HTR-8/SVneo (cell line): ENCODE data around the gene USP3.
A peak's percentile ranks its signal among the peaks of the same experiment; 100 is the strongest.

Source experiments
- DNase-seq: peaks from one replicate; pipeline ENCODE4 v3.0.0; 2011; ENCODE audit warnings: low spot score, mixed read lengths; ENCODE audit not compliant: insufficient read length
- FAIRE-seq: peaks from 2 replicates; lab custom pipeline; 2011; peaks lifted over from hg19 to GRCh38; lab: Jason Lieb, UNC

The USP3 gene

DNA sequence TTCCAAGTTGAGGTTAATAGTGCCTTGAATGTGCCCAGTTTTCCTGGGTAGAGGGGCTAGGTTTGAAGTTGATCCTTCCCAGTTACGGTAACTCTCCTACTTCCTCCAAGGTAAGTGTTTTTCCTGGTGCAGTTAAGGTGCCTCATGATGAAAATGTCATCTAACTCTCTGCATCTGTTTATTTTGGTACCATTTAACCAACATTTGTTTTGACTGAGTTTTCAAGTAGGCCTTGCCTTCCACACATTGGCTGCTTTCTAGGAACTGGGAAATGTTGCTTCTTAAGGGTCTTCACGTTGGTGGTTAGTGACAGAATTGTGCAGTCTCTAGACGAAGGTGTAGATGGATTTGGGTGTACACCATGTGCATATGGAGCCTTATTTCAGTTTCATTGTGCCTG, 31.3 kb downstream of the USP3 start:
- FAIRE-seq (no peak), DNase-seq (no peak)

DNA sequence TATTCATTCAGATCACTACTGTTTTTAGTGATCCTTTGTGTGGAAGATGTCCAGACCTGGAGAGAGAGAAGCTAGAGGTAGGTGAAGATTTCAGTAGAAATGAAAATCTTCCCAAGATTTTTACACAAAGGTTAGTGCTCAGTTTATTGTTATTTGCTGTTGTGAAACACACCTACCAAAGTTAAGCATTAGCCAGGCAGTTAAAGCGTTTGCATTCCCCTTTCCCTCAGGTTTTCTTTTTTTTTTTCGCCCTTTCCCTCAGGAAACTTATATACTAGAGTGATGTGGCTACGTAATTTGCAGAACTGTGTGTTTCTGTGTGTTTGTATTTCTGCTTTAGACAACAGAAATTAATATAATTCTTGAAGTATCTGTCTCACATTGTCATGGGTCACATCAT, 34.5 kb downstream of the USP3 start:
- FAIRE-seq (no peak), DNase-seq (no peak)

DNA sequence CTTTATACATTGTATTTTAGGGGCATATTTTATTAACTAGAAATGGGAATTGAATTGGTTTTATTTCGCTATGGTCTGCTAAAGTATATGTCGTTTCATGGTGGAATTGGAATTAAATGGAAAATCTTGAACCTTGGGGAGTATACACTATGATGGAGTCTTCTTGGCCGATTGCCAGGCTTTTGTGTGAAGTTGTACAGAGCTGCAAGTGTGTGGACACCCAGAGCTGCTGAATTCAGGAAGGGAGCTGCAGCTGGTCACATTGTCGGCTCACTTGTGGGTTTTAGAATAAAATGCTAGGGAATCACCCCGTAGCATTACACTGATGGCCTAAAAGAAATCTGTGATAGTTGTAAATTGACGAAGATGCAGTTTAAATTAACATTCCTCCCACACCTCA, 35.1 kb downstream of the USP3 start:
- DNase-seq, result no peak
- FAIRE-seq, result no peak

DNA sequence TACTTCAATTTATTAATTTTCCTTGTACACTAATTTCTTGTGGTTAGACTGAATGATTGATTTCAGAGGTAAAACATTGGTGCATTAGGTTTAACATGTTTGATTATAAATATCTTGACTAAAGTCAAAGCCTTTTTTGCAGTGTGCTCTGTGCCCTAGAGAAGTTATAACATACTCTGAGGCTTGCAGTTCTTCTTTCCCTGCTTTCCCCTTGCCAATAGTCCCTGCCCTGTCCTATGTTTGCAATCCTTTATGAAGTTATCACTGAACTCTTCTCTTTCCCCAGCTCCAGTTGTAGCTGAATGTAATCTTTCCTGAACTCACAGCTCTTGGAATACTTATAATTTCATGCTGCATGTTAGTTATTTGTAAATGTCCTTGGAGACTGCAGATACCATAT, 35.6 kb downstream of the USP3 start:
- DNase-seq, result no peak
- FAIRE-seq, result no peak

DNA sequence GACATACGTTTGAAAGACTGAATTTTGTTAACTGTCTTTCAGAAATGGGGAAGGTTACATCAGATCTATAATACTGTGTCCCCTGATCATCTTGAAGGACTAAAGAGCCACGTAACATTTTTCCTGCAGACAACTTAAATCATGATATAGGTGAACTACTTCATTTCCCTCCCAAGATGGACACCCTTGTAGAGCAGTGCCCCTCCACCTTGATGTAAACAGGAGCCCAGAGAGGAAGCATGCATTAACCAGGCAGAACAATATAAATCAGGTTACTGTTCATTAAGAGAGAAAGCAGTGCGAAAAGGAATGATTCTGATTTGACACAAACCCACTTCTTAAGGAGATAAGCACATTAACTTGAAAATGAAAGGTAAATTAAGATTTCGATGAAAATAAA, 36.1 kb downstream of the USP3 start:
- DNase-seq (no peak), FAIRE-seq (no peak)

DNA sequence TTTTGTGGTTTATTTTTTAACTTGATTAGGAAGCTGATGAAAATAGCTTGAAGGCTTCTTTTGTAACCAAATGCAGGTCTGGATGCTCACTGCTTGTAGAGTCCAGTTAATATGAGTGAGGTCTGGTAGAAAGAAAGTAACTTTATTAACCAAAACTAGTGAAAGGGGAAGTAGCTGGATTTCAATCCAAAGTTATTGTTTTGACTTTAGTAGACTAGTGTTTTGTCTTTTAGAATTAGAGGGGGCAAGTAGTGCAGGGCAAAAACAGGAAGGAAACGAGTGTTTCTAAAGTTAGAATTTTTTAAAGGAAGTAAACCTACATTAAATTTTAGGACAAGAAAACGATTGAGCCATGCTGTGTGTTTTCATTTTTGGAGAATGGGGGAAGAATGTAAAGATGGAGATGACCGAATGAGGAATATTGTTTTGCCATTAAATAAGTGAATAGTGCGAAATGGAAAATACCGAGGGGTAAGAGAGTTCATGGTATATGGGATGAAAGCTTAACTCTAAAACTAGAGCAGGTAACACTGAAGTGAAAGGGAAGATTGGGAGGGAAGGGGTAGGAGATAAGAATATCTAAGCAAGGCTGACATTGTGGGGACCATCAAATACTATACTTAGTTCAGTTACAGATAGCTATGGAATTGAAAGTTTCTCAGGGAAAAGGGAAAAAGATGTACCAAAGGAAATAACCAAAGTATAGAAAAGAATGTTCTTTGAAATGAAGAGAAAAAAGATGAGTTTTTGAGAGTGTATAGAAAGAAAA, 40.0 kb downstream of the USP3 start:
- no peak for FAIRE-seq
- DNase-seq, result no peak

DNA sequence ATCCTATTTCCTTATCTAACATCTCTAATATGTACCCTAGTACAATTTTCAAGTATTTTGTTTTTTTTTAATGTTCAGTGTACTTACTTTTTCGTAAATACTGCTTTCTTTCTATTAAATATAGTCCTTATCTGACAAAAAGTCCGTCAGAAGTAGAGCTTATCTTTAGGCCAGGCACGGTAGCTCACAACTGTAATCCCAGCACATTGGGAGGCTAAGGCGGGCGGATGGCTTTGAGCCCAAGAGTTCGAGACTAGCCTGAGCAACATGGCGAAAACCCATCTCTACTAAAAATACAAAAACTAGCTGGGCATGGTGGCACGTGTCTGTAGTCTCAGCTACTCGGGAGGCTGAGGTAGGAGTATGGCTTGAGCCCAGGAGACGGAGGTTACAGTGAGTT, 41.1 kb downstream of the USP3 start:
- DNase-seq (no peak), FAIRE-seq (no peak)

DNA sequence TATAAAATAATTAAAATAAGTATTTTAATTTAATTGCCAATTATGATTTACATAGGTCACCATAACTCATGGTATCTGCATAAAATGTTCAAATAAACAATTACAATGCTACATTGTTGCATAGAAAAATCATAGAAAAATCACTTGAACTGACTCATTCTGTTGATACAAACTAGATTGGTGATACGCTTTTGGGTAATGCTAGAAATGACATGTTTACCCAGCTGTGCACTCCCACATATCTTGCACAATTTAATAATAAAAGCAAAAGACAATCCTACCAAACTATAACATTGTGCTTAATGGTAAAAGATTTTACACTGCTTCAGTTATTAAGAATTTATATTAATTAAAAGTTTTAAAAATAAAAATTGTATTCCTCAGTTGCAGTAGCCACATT, 47.0 kb downstream of the USP3 start:
- FAIRE-seq (no peak), DNase-seq (peak; percentile 28)

DNA sequence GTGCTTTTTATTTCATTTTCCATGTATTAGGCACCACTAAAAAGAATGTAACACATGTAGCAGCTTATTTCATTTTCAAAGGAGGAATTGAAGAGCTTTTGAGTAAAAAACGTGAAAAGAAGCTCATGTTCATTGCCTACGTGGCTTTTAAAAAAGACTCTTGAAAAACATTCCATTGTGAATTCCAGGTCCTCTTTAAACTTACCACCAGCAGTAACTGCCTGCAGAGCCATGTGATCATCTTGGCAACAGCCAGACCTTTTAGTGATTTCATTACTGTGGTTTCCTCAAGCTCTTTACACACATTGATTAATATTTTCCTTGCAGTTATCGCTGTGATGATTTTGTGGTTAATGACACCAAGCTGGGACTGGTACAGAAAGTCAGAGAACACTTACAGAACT, 49.0 kb downstream of the USP3 start:
- no peak for FAIRE-seq
- DNase-seq, result peak; percentile 50

DNA sequence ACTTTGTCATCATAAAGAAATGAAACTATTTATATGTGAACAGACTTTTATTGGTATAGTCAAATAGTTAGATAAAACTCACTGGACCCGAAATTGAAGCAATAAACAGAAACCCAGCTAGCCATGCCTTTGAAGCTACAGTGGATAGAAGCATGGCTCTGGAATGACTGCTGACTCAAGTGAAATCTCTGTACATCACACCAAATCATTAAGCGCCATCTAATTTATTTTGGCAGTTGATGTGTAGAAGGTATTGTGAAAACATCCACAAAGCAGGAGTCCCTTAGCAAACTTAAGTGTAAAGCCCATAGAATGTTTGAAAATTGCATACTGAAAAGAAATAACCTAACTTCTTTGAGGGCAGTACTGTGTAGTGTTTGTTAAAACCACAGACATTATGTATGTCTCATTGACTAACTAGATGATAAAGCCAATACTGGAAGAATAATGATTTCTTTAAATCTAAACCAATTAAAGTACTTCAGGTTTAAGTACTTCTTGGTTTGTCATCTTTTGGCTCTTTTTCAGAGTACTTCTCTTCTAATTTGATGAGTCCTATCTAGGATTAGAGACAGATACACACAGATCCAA, 50.0 kb downstream of the USP3 start:
- DNase-seq, result no peak
- FAIRE-seq, result no peak

DNA sequence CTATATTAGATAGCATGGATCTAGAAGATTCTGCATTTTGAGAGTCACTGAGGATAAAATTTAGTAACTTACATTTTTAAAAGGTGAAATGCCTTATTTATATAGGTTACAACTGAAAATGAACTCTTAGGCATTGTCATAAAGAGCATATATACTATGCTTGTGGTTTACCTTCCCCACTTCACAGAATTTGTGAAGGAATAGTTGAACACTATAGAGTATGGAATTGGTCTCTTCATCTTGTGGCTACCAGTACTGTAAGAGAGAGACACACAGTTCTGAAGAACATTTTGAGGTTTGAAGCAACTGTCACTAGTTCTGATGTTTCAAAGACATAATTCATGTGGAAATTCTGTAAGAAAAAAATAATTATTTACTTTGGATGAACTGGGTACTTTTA, 51.1 kb downstream of the USP3 start:
- DNase-seq (no peak), FAIRE-seq (no peak)

DNA sequence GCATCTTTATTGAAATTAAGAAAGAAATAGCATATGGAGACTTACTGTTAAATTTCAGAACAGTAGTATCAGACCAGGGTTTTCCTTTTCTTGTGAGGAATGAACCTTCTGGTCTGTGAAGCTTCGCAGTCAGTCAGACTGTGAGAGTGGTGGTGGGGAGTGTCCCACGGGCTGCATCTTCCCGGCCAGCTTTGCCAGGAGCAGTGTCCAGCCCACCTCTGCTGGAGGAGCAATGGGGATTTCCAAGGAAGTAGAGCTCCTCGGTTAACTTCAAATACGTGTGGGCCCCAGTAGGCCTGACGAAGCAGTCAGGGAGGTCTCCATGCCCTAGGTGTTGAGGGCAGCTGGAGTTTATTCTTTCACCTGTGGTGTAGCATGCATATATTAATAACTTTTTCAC, 51.9 kb downstream of the USP3 start:
- DNase-seq (no peak), FAIRE-seq (no peak)

DNA sequence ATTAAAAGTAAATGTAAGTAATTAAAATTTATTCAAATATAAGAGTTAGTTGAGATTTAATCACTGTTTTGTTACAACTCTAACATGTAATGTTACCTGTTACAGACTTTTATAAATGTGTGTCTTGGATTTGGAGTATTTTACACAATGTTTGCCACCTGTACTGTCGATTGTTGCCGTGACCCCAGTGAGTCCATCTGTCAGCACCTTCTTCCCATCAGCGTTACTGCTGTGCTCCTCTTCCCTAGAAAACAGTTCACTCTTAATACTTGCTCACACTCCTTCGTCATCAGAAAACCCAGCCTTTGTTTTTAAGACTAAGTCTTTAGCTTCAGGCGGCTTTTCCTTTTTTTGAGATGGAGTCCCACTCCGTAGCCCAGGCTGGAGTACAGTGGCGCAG, 52.3 kb downstream of the USP3 start:
- FAIRE-seq (no peak), DNase-seq (no peak)

DNA sequence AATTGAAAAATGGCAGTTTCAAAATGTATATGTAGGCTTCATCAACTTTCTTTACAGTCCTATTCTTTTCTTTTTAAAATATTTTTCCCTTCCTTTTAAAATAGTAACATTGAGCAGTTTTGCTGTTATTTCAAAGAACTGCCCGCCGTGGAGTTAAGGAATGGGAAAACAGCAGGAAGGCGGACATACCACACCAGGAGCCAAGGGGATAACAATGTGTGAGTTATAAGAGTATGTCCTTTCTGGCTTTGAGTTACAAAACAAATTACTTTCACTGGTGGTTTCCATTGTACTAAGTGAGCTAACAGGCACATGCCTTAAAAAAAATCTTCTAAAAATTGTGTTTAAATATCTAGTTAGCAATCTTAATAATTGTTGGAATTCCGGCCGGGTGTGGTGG, 55.4 kb downstream of the USP3 start:
- FAIRE-seq, result no peak
- no peak for DNase-seq

DNA sequence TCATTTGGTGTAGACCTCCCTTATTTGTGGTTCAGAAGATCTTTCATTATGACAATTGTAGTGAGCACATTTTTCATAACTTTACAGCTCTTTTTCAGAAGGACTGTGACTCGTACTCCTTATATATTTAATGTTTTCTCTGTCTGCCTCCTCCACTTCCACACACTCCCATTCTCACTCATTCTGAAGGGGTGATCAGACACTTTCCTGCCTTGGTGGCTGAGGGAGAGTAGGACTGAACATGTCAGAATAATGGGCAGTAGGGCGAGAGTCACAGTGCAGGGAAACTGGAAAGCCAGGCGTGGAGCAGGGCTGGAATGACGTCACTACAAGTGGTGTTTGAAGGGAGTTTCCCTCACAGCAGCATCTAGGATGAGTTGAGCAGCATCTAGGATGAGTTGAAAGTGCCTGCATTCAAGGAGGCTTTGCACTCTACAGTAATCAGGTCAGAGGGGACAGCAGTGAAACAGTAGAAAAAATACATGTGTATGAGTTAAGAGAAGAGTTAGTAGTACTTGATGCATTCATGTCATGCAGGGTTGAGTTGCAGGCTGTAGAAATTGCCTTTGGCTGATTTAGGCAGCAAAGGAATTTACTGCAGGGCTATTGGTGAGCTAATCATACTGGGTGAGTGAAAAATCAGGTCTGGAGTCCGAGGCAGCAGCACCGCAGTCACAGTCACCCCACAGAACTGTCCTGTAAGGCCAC, 56.5 kb downstream of the USP3 start:
- DNase-seq, result no peak
- no peak for FAIRE-seq

DNA sequence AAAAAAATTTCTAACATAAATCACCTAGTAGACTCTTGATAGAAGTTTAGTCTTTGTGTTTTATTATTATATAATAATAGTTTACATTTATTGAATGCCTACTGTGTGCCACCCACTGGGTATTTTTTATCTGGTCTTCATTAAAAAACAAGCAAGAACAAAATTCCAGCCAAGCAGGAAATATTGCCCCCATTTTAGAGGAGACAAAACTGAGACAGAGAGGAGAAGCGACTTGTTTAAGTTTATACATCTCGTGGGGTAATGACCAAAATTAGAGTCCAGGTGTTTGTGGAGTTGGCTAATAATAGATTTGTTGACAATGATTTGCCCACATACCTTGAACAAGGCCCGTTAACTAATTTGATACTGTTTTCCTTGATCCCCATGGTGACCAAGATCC, 59.7 kb downstream of the USP3 start:
- no peak for FAIRE-seq

DNA sequence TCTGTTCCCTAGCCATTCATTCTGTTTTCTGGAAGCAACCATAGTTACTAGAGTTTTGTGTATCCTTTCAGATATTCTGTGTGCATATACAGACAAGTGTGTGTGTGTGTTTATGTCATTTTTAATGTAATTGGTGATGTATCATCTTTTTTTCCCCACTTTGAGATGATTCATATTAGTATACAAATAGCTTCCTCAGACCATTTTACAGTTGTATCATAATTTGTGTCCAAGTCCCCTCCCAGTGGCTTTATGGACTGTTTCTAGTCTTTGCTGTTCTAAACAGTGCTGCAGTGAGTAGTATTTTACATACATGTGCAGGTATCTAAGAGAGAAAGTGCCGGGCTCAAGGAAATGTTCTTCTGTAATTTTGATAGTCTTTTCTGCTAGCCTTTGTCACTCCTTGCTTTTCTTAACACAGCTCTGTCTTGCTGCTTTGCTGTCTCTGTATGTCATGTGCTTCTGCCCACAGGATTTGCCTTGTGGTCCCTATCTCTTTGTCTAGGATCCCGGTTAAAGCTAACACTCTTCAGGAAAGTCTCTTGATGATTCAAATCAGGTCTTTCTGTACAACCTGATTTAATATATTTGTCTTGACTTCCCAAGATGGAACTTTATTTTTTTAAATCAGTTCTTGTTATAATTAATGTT, 61.3 kb downstream of the USP3 start:
- no peak for FAIRE-seq
- no peak for DNase-seq

More for the DNA sequence above, 59.7 kb downstream of the USP3 start:
- DNase-seq, result no peak

DNA sequence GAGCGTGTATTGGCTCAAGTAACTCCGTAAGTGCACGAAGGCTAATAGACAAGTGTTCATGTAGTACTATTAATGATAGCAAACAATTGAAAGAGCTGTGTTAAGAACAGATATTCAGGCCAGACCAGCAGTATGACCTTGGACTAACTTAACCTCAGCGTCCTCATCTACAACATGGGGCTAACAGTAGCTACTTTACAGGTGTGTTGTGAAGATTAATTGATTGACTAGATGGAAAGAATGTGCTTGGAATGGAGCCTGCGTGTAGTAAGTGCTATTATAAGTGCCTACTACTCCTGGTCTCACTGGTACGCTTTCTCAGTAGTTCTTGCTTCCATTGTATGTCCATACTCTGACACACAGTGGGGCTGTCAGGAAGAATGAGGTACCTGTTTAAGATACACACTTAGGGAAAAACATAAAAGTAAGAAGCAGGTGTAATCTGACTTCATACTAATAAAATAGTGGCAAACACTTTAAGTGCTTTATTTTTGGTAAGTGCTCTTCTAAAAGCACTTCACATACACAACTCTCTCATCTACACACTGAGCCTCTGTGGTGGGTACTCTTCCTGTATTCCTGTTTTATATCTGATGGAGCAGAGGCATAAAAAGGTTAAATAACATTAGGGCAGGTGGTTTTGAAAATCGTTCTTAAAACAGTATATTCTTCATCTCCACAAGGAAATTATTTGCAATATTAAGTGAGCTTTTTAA, 68.5 kb downstream of the USP3 start:
- DNase-seq, result no peak

DNA sequence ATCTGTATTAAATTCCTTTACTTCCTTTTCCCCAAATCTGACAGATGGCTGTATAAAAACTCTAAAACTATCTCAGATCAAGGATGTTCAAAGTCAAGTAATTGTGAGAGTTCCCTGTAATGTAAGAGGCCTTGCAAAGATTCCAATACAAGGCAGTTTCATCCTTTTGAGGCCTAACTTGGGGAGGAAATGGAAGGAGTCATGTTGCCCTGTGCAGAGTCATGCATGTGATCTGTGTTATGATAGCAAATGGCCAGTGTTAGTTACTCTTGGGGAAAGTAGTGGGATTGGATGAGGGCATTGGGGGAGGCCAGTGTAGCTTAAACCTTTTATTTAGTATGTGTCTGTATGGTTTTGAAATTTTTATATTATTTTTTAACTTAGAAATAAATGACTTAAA, 69.1 kb downstream of the USP3 start:
- DNase-seq (no peak), FAIRE-seq (no peak)

More for the DNA sequence above, 68.5 kb downstream of the USP3 start:
- no peak for FAIRE-seq

DNA sequence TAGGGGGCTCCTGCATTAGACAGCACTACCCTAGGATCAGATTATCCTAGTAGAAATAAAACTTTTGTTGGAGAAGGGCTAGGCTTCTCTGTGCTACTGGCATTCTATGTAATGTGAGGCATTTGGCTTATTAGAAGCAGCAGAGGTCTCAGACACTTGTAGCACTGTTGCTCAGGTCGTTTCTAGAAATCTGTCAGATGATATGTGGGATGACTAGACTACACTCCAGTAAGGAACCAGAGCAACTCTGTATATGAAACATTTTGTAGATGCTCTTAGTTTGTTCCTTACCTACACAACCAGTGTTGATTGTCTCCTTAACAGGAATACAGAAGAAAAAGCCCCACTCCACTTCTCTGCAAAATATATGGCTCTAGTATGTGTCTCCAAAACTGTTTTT, 70.9 kb downstream of the USP3 start:
- DNase-seq, result no peak
- FAIRE-seq, result no peak
